Trophoblast cell (in vitro differentiated cells and primary cell): ENCODE data around the gene AGPS.
"Not testable (repeated sequence)": the region's sequence is repeated elsewhere in the genome, so short reads cannot be mapped to it uniquely, and the experiment has no call there.

Source experiments
- DNase-seq, 2 donors: peaks; one replicate each; pipeline ENCODE4 v3.0.0-alpha.2; 2016
- H2AFZ ChIP-seq: 2 replicates; pipeline ENCODE4 v1.6.1; 2013; ENCODE audit warnings: low read length, moderate library complexity, mild to moderate bottlenecking; ENCODE audit not compliant: insufficient read depth, poor library complexity
- H2AK5ac ChIP-seq: 2 replicates; pipeline ENCODE4 v1.6.1; 2013; ENCODE audit warnings: mild to moderate bottlenecking, low read length
- H2BK120ac ChIP-seq: 2 replicates; pipeline ENCODE4 v1.6.1; 2013; ENCODE audit warnings: low read length, mild to moderate bottlenecking, moderate library complexity; ENCODE audit not compliant: insufficient read depth, poor library complexity
- H2BK12ac ChIP-seq: 2 replicates; pipeline ENCODE4 v1.6.1; 2013; ENCODE audit warnings: mild to moderate bottlenecking, low read length, moderate library complexity
- H2BK5ac ChIP-seq: 2 replicates; pipeline ENCODE4 v1.6.1; 2013; ENCODE audit warnings: low read length, low read depth, moderate library complexity, mild to moderate bottlenecking; ENCODE audit not compliant: poor library complexity
- H3K14ac ChIP-seq: 2 replicates; pipeline ENCODE4 v1.6.1; 2013; ENCODE audit warnings: mild to moderate bottlenecking, low read length
- H3K18ac ChIP-seq: 2 replicates; pipeline ENCODE4 v1.6.1; 2013; ENCODE audit warnings: mild to moderate bottlenecking, low read length
- H3K23ac ChIP-seq: 2 replicates; pipeline ENCODE4 v1.6.1; 2013; ENCODE audit warnings: low read length
- H3K27ac ChIP-seq: 2 replicates; pipeline ENCODE4 v1.5.1; 2013; ENCODE audit warnings: low read depth, mild to moderate bottlenecking, inconsistent platforms, low read length, moderate library complexity
- H3K27me3 ChIP-seq: 2 replicates; pipeline ENCODE4 v1.6.1; 2013; ENCODE audit warnings: inconsistent platforms, mild to moderate bottlenecking, low read length, moderate library complexity; ENCODE audit not compliant: insufficient read depth
- H3K36me3 ChIP-seq, 2 experiments: 1 replicate in 1 of 2; 2 replicates in 1 of 2; pipeline ENCODE4 v1.6.1; 2013; ENCODE audit warnings: low read length in 2 of 2, mild to moderate bottlenecking in 2 of 2, moderate library complexity in 1 of 2; ENCODE audit not compliant: insufficient read depth in 2 of 2, control insufficient read depth in 1 of 2
- H3K4ac ChIP-seq: 2 replicates; pipeline ENCODE4 v1.6.1; 2013; ENCODE audit warnings: low read depth, mild to moderate bottlenecking, low read length, moderate library complexity
- H3K4me1 ChIP-seq, 2 experiments: 1 replicate in 1 of 2; 2 replicates in 1 of 2; pipeline ENCODE4 v1.6.1; 2013; ENCODE audit warnings: low read length in 2 of 2, mild to moderate bottlenecking in 2 of 2, moderate library complexity in 1 of 2; ENCODE audit not compliant: insufficient read depth in 2 of 2, control insufficient read depth in 1 of 2
- H3K4me2 ChIP-seq: 2 replicates; pipeline ENCODE4 v1.6.1; 2013; ENCODE audit warnings: inconsistent platforms, mild to moderate bottlenecking, low read length, moderate library complexity
- H3K4me3 ChIP-seq: 2 replicates; pipeline ENCODE4 v1.5.1; 2013; ENCODE audit warnings: mild to moderate bottlenecking, low read depth, low read length, inconsistent platforms
- H3K79me1 ChIP-seq: one replicate; pipeline ENCODE4 v1.6.1; 2013; ENCODE audit warnings: low read length
- H3K79me2 ChIP-seq: 2 replicates; pipeline ENCODE4 v1.6.1; 2013; ENCODE audit warnings: low read length, mild to moderate bottlenecking; ENCODE audit not compliant: control insufficient read depth, insufficient read depth, poor library complexity
- H3K9ac ChIP-seq: 2 replicates; pipeline ENCODE4 v1.6.1; 2013; ENCODE audit warnings: mild to moderate bottlenecking, low read length
- H3K9me3 ChIP-seq: 2 replicates; pipeline ENCODE4 v1.6.1; 2013; ENCODE audit warnings: low read depth, mild to moderate bottlenecking, control low read depth, inconsistent platforms, low read length; ENCODE audit not compliant: insufficient read depth
- H4K12ac ChIP-seq: 2 replicates; pipeline ENCODE4 v1.6.1; 2013; ENCODE audit warnings: low read depth, mild to moderate bottlenecking, low read length, moderate library complexity
- H4K8ac ChIP-seq: 2 replicates; pipeline ENCODE4 v1.6.1; 2013; ENCODE audit warnings: low read depth, mild to moderate bottlenecking, low read length, moderate library complexity
- H4K91ac ChIP-seq: one replicate; pipeline ENCODE4 v1.6.1; 2013; ENCODE audit warnings: low read depth, mild to moderate bottlenecking, low read length, moderate library complexity
- WGBS: extraction: QIAGEN DNeasy Blood & Tissue Kit; methylation state at CpG from one replicate; pipeline ENCODE4 v1.1.7; 2013; ENCODE audit warnings: missing lambda C conversion rate; ENCODE audit not compliant: insufficient read length, insufficient coverage; ENCODE audit errors: extremely low coverage; 5-methylcytosine and 5-hydroxymethylcytosine counted together

Gene AGPS

GRCh38 chr2:177483531-177483930 lies 91.0 kb downstream of the AGPS start:
- H2AFZ ChIP-seq = no peak overlapping the region
- H3K79me1 ChIP-seq = no peaks in the 10 kb centered on the region
- H2BK12ac ChIP-seq = no peak overlapping the region
- H2BK5ac ChIP-seq = no peak overlapping the region
- H3K18ac ChIP-seq = no peak overlapping the region
- no peak for DNase-seq
- H4K12ac ChIP-seq = no peak overlapping the region
- no peak overlapping the region for H4K8ac ChIP-seq
- no peak overlapping the region for H2BK120ac ChIP-seq
- no peak overlapping the region for H3K9ac ChIP-seq
- H4K91ac ChIP-seq = no peak overlapping the region
- no peaks in the 10 kb centered on the region for H3K27me3 ChIP-seq
- no peak overlapping the region for H3K14ac ChIP-seq
- H3K4me1 ChIP-seq = no peaks in the 10 kb centered on the region
- H3K79me2 ChIP-seq = no peaks in the 10 kb centered on the region
- H3K27ac ChIP-seq = no peak overlapping the region
- no peak overlapping the region for H2AK5ac ChIP-seq
- H3K36me3 ChIP-seq = peaks cover 0 to 1% of the 10 kb centered on the region in 2 experiments
- no peak overlapping the region for H3K23ac ChIP-seq
- no peak overlapping the region for H3K4me3 ChIP-seq
- H3K4ac ChIP-seq = no peak overlapping the region
- H3K9me3 ChIP-seq = no peaks in the 10 kb centered on the region
- WGBS = no CpG with 5 or more reads among the region's 2 CpGs
- no peak overlapping the region for H3K4me2 ChIP-seq

GRCh38 chr2:177484180-177484795 lies 91.7 kb downstream of the AGPS start:
- H2AFZ ChIP-seq = no peak overlapping the region

GRCh38 chr2:177485657-177486056 lies 93.1 kb downstream of the AGPS start:
- not testable (repeated sequence) for H4K91ac ChIP-seq, H4K12ac ChIP-seq, H3K79me1 ChIP-seq, H2BK5ac ChIP-seq, H3K36me3 ChIP-seq, H3K27ac ChIP-seq, H3K4me1 ChIP-seq, H3K4me2 ChIP-seq, H3K9me3 ChIP-seq, H2BK12ac ChIP-seq, H4K8ac ChIP-seq, H3K9ac ChIP-seq, H3K4me3 ChIP-seq, H2AFZ ChIP-seq, H3K14ac ChIP-seq, H3K23ac ChIP-seq, H2AK5ac ChIP-seq, DNase-seq, H3K18ac ChIP-seq, H3K79me2 ChIP-seq, H2BK120ac ChIP-seq, H3K27me3 ChIP-seq, H3K4ac ChIP-seq
- WGBS = no CpG with 5 or more reads among the region's 5 CpGs

More at GRCh38 chr2:177484180-177484795, 91.7 kb downstream of the AGPS start:
- H3K9me3 ChIP-seq = no peaks in the 10 kb centered on the region
- H4K12ac ChIP-seq = no peak overlapping the region
- H3K27ac ChIP-seq = no peak overlapping the region
- no peak overlapping the region for H4K8ac ChIP-seq
- H2AK5ac ChIP-seq = no peak overlapping the region
- no peak overlapping the region for H3K4me2 ChIP-seq
- no peak overlapping the region for H2BK120ac ChIP-seq
- no peaks in the 10 kb centered on the region for H3K4me1 ChIP-seq
- no peaks in the 10 kb centered on the region for H3K79me2 ChIP-seq
- H3K79me1 ChIP-seq = no peaks in the 10 kb centered on the region
- H4K91ac ChIP-seq = no peak overlapping the region
- H3K9ac ChIP-seq = no peak overlapping the region
- no peak for DNase-seq
- H2BK12ac ChIP-seq = no peak overlapping the region
- H3K4me3 ChIP-seq = no peak overlapping the region
- no peak overlapping the region for H2BK5ac ChIP-seq
- H3K18ac ChIP-seq = no peak overlapping the region
- H3K23ac ChIP-seq = no peak overlapping the region
- no peak overlapping the region for H3K4ac ChIP-seq
- H3K14ac ChIP-seq = no peak overlapping the region
- peaks cover 0 to 1% of the 10 kb centered on the region in 2 experiments for H3K36me3 ChIP-seq
- no peaks in the 10 kb centered on the region for H3K27me3 ChIP-seq
- no CpG with 5 or more reads among the region's 14 CpGs for WGBS

- no peak overlapping the region for H3K27ac ChIP-seq
- H3K23ac ChIP-seq = no peak overlapping the region
- no peak overlapping the region for H2AFZ ChIP-seq
- no peak overlapping the region for H3K9ac ChIP-seq
- no peak overlapping the region for H3K4ac ChIP-seq
- H3K27me3 ChIP-seq = no peaks in the 10 kb centered on the region
- no peak overlapping the region for H3K4me3 ChIP-seq
- peaks cover 0 to 3% of the 10 kb centered on the region in 2 experiments for H3K36me3 ChIP-seq
- no peaks in the 10 kb centered on the region for H3K79me1 ChIP-seq
- H3K18ac ChIP-seq = no peak overlapping the region
- H2BK12ac ChIP-seq = no peak overlapping the region
- DNase-seq = peak in 1 of 2 donors; percentile 52
- no CpG with 5 or more reads among the region's 2 CpGs for WGBS
- H3K79me2 ChIP-seq = no peaks in the 10 kb centered on the region
- no peaks in the 10 kb centered on the region for H3K4me1 ChIP-seq
- no peak overlapping the region for H3K4me2 ChIP-seq
- no peak overlapping the region for H4K91ac ChIP-seq
- H4K8ac ChIP-seq = no peak overlapping the region
- no peak overlapping the region for H4K12ac ChIP-seq
- H3K14ac ChIP-seq = no peak overlapping the region
- no peak overlapping the region for H2AK5ac ChIP-seq
- no peak overlapping the region for H2BK5ac ChIP-seq
- no peaks in the 10 kb centered on the region for H3K9me3 ChIP-seq
- no peak overlapping the region for H2BK120ac ChIP-seq
These were observed 97.2 kb downstream of the AGPS start for GRCh38 chr2:177489719-177490301.
